IPS-11a (cell line): ENCODE data around the gene SCP2.

Experiments
- H3K4me3 ChIP-seq: one replicate; pipeline ENCODE4 v1.5.1; 2013; ENCODE audit warnings: low read depth, low read length, control low read depth

SCP2 gene

GRCh38 chr1:53093778-53094532, 166.9 kb downstream of the SCP2 start:
- no peak overlapping the region for H3K4me3 ChIP-seq

- H3K4me3 ChIP-seq = no peak overlapping the region
These were observed 167.4 kb downstream of the SCP2 start for GRCh38 chr1:53094533-53094919.
